Stromal cell of bone marrow (primary cell): Measurements from ENCODE around the gene HDAC4.

Source experiments
- DNase-seq: peaks from one replicate; pipeline ENCODE4 v3.0.0-alpha.2; 2012; ENCODE audit warnings: low read depth

Gene HDAC4

GRCh38 chr2:239234191-239235175 is 166.3 kb downstream of the HDAC4 start:
- DNase-seq: no peak

- DNase-seq: no peak
These were observed 167.2 kb downstream of the HDAC4 start for GRCh38 chr2:239233576-239233975.

GRCh38 chr2:239232195-239232578 is 168.6 kb downstream of the HDAC4 start:
- no peak for DNase-seq

- no peak for DNase-seq
These were observed 169.3 kb downstream of the HDAC4 start for GRCh38 chr2:239231231-239232194.

- no peak for DNase-seq
These were observed 170.3 kb downstream of the HDAC4 start for GRCh38 chr2:239230318-239231052.

- no peak for DNase-seq
These were observed 171.1 kb downstream of the HDAC4 start for GRCh38 chr2:239229545-239230279.

- DNase-seq: no peak
These were observed 173.0 kb downstream of the HDAC4 start for GRCh38 chr2:239227661-239228371.

GRCh38 chr2:239226677-239227581 is 173.9 kb downstream of the HDAC4 start:
- no peak for DNase-seq

GRCh38 chr2:239225871-239226561 is 174.8 kb downstream of the HDAC4 start:
- peak; percentile 76 for DNase-seq

- DNase-seq: no peak
These were observed 175.4 kb downstream of the HDAC4 start for GRCh38 chr2:239225371-239225851.

- DNase-seq: no peak
These were observed 175.9 kb downstream of the HDAC4 start for GRCh38 chr2:239224955-239225354.

GRCh38 chr2:239224199-239224570 is 176.6 kb downstream of the HDAC4 start:
- DNase-seq: no peak

GRCh38 chr2:239223310-239224198 is 177.3 kb downstream of the HDAC4 start:
- peak; percentile 59 for DNase-seq

- no peak for DNase-seq
These were observed 178.0 kb downstream of the HDAC4 start for GRCh38 chr2:239222706-239223309.

GRCh38 chr2:239222312-239222660 is 178.5 kb downstream of the HDAC4 start:
- peak; percentile 60 for DNase-seq

GRCh38 chr2:239220981-239221396 is 179.8 kb downstream of the HDAC4 start:
- DNase-seq: no peak

- DNase-seq: no peak
These were observed 180.5 kb downstream of the HDAC4 start for GRCh38 chr2:239220341-239220740.
